GM12878 (cell line): ENCODE measurements around the gene ARRB2. TPM values are rescaled to one million over a fixed set of nuclear protein-coding genes. Genes with fewer than 3 reads are reported as not detected.

Source experiments
- ATAC-seq: fragments of 200-7000 bp; cut with Tn5 transposase; 3 replicates; pipeline ENCODE4 v1.9.1; 2020; ENCODE audit warnings: mild to moderate bottlenecking, moderate library complexity
- BruUV-seq: library from RNA; stranded (reverse); fragments of 400-500 nt; replicated peaks from 2 replicates; lab custom pipeline; 2021; lab: Mats Ljungman, UMichigan
- CTCF ChIA-PET: fragments of 300-600 bp; sonication (Branson Sonifier 250); formaldehyde crosslinking; extraction: SDS; loops from one replicate; lab custom pipeline; 2021; ENCODE audit warnings: inconsistent platforms; lab: Yijun Ruan, JAX
- POLR2A ChIA-PET: fragments of 350-600 bp; formaldehyde crosslinking; extraction: SDS; loops from one replicate; lab custom pipeline; 2021; ENCODE audit warnings: inconsistent platforms; lab: Charles Lee
- RAD21 ChIA-PET: fragments of 300-600 bp; sonication (Branson Sonifier 250); formaldehyde crosslinking; loops from one replicate; lab custom pipeline; 2023; ENCODE audit warnings: antibody characterized with exemption; ENCODE audit not compliant: unreplicated experiment; lab: Charles Lee
- SMC1A ChIA-PET: fragments of 300-600 bp; sonication (Branson Sonifier 250); formaldehyde crosslinking; loops from one replicate; lab custom pipeline; 2023; ENCODE audit not compliant: unreplicated experiment, uncharacterized antibody; lab: Charles Lee
- DNase-seq: peaks from one replicate; pipeline ENCODE4 v3.0.0-alpha.2; 2011; ENCODE audit warnings: low read depth, low spot score
- FAIRE-seq: peaks from 3 replicates; lab custom pipeline; 2011; peaks lifted over from hg19 to GRCh38; lab: Jason Lieb, UNC
- H2AFZ ChIP-seq: 2 replicates; pipeline ENCODE4 v1.6.0; 2011; ENCODE audit warnings: low read depth, low read length, control low read depth; ENCODE audit not compliant: control insufficient read depth
- H3K27ac ChIP-seq: 2 replicates; pipeline ENCODE4 v1.5.1; 2011; ENCODE audit warnings: control low read depth; ENCODE audit not compliant: control insufficient read depth, insufficient read depth
- H3K27me3 ChIP-seq, 2 experiments: replicated peaks in 1 of 2; 2 replicates each; pipeline versions ENCODE4 v1.6.0 to v1.6.1; 2011; ENCODE audit warnings: low read length in 1 of 2; ENCODE audit not compliant: control insufficient read depth in 2 of 2, insufficient read depth in 2 of 2
- H3K36me3 ChIP-seq, 2 experiments: 2 replicates each; pipeline ENCODE4 v1.5.1; 2011; ENCODE audit warnings: low read length in 1 of 2; ENCODE audit not compliant: control insufficient read depth in 2 of 2, insufficient read depth in 2 of 2
- H3K4me1 ChIP-seq: 2 replicates; pipeline ENCODE4 v1.6.1; 2011; ENCODE audit warnings: mild to moderate bottlenecking, low read length, moderate library complexity, mixed read lengths; ENCODE audit not compliant: control insufficient read depth, insufficient read depth
- H3K4me2 ChIP-seq: 2 replicates; pipeline ENCODE4 v1.6.0; 2011; ENCODE audit warnings: control low read depth; ENCODE audit not compliant: control insufficient read depth, insufficient read depth
- H3K4me3 ChIP-seq: fragments of 200-600 bp; sonication (generic); 2 replicates; pipeline ENCODE4 v1.5.1; 2016
- H3K79me2 ChIP-seq: 2 replicates; pipeline ENCODE4 v1.6.0; 2011; ENCODE audit warnings: low read length; ENCODE audit not compliant: control insufficient read depth, insufficient read depth
- H3K9ac ChIP-seq: 2 replicates; pipeline ENCODE4 v1.8.0; 2011; ENCODE audit warnings: low read length, control low read depth, mixed read lengths; ENCODE audit not compliant: control insufficient read depth, insufficient read depth
- H3K9me3 ChIP-seq: replicated peaks from 3 replicates; pipeline ENCODE4 v1.5.1; 2011; ENCODE audit warnings: mild to moderate bottlenecking, low read length; ENCODE audit not compliant: control insufficient read depth, insufficient read depth
- H4K20me1 ChIP-seq: 2 replicates; pipeline ENCODE4 v1.6.0; 2011; ENCODE audit not compliant: control insufficient read depth, insufficient read depth
- BHLHE40 ChIP-seq, 2 experiments: fragments of 450-650 bp in 1 of 2; IDR thresholded peaks; 2 replicates each; pipeline ENCODE4 v1.6.1; 2011 to 2017; ENCODE audit warnings: low read depth in 2 of 2, borderline replicate concordance in 1 of 2, improper control_type of control experiment in 1 of 2, low read length in 1 of 2, mild to moderate bottlenecking in 1 of 2
- CHD1 ChIP-seq: IDR thresholded peaks from 2 replicates; pipeline ENCODE4 v1.6.1; 2012; ENCODE audit warnings: low read depth, low read length, improper control_type of control experiment
- PAX8 ChIP-seq: fragments of 450-650 bp; IDR thresholded peaks from 2 replicates; pipeline ENCODE4 v1.6.1; 2017; ENCODE audit warnings: mild to moderate bottlenecking, moderate library complexity
- SIN3A ChIP-seq: IDR thresholded peaks from 2 replicates; pipeline ENCODE4 v1.6.1; 2012; ENCODE audit warnings: low read depth, low read length, improper control_type of control experiment
- SUPT20H ChIP-seq: IDR thresholded peaks from 2 replicates; pipeline ENCODE4 v1.6.1; 2011; ENCODE audit warnings: low read depth, mild to moderate bottlenecking, low read length, moderate library complexity, borderline replicate concordance; ENCODE audit not compliant: control insufficient read depth
- TCF7 ChIP-seq: IDR thresholded peaks from 2 replicates; pipeline ENCODE4 v1.6.1; 2014; ENCODE audit warnings: antibody characterized with exemption, borderline replicate concordance
- ZNF217 ChIP-seq: fragments of 450-650 bp; IDR thresholded peaks from 2 replicates; pipeline ENCODE4 v1.6.1; 2017; ENCODE audit warnings: antibody characterized with exemption, mild to moderate bottlenecking
- WGBS: methylation state at CpG from one replicate; pipeline ENCODE4 v1.1.6; 2016; ENCODE audit warnings: low lambda C conversion rate; ENCODE audit not compliant: insufficient replicate concordance, insufficient coverage; ENCODE audit errors: missing lambda C conversion rate; 5-methylcytosine and 5-hydroxymethylcytosine counted together
- in situ Hi-C: fragments of 300-500 bp; cut with MboI; formaldehyde crosslinking; loops from 9 replicates; pipeline ENCODE4 v1.14.3; 2018; ENCODE audit warnings: mixed read lengths
- intact Hi-C: fragments of 100-400 bp; cut with micrococcal nuclease; formaldehyde crosslinking; loops from one replicate; pipeline ENCODE4 v1.14.2; 2022; ENCODE audit not compliant: unreplicated experiment
- polyA plus RNA-seq, 11 experiments: library from polyadenylated mRNA; depleted of rRNA in 4 of 11; unstranded in 6 of 11; stranded (reverse) in 5 of 11; fragments of >200 nt; fragmentation: Nextera tagmentation in 4 of 11; fragmentation: Illumina TruSeq in 1 of 11; extraction: Ambion mirVana in 4 of 11; extraction: Trizol in 1 of 11; gene quantifications; 1 replicate in 1 of 11; 2 replicates in 10 of 11; pipeline versions ENCODE4 v1.2.1 to v1.2.3, GENCODE V29; 2011 to 2016; ENCODE audit warnings: inconsistent platforms in 2 of 11, missing spikeins in 2 of 11, low read depth in 1 of 11
- total RNA-seq, 4 experiments: library from RNA; depleted of rRNA in 3 of 4; stranded (reverse); fragments of >200 nt in 3 of 4; fragmentation: Illumina TruSeq in 1 of 4; extraction: Trizol in 1 of 4; gene quantifications; 2 replicates each; pipeline versions ENCODE4 v1.2.1 to v1.2.3, GENCODE V29; 2013 to 2021

ARRB2 gene
- total and polyA plus RNA-seq, 10 of the 15 experiments (the other 5 are each of a cell fraction or from before 2014, with no cell fraction given) = 6.5 to 75.2 (median 43.1) TPM

DNA sequence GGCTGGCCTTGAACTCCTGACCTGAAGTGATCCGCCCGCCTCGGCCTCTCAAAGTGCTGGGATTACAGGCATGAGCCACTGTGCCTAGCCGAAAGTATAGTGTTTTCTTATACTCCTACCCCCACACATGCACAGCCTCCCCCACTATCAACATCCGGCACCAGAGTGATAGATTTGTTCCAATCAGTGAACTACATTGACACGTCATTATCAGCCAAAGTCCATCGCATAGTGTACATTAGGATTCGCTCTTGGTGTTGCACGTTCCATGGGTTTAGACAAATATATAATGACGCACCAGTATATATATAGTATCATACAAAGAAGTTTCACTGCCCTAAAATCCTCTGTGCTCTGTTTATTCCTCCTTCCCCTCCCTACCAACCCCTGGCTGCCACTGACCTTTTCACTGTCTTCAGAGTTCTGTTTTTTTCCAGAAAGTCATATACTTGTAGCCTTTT is 49.4 kb downstream of the ARRB2 start:
- BruUV-seq = no TSS peak
- Histone ChIP-seq H3K4me3 (no peak overlapping the region), H4K20me1 (no peaks in the 10 kb centered on the region), H2AFZ (no peak overlapping the region), H3K9me3 (no peaks in the 10 kb centered on the region), H3K27ac (no peak overlapping the region)
- SMC1A ChIA-PET = no interaction called here
- POLR2A ChIA-PET = no interaction called here
- intact Hi-C loops (no loop called here), in situ Hi-C loops (no loop called here)
- FAIRE-seq = no peak
- no peak for ATAC-seq
- RAD21 ChIA-PET = no interaction called here
- WGBS = 55% methylated on average over 10 of the region's 10 CpGs
- peak in 1 of 2 experiments; percentile 26; a peak in 1 of 4 replicates for TF ChIP-seq BHLHE40 (IDR thresholded peaks at IDR 0.05; ENCODE audit: borderline replicate concordance in 1 of 2, low read depth in 2 of 2, low read length in 1 of 2)
- TF ChIP-seq TCF7 = no peak
- TF ChIP-seq SIN3A = no peak
- TF ChIP-seq, all 136 proteins: peak for 1
- Histone ChIP-seq H3K9ac (no peak overlapping the region), H3K4me1 (no peaks in the 10 kb centered on the region), H3K79me2 (no peaks in the 10 kb centered on the region), H3K36me3 (no peaks in the 10 kb centered on the region), H3K4me2 (no peak overlapping the region), H3K27me3 (peaks cover 0 to 2% of the 10 kb centered on the region in 2 experiments; a peak in 1 of 4 replicates)
- CTCF ChIA-PET = no interaction called here
- DNase-seq = no peak

GRCh38 chr17:4764595-4764994 is 54.2 kb downstream of the ARRB2 start:
- WGBS = 65% methylated on average over 3 of the region's 3 CpGs
- ChIA-PET POLR2A (no interaction called here), SMC1A (interaction anchor here (0.8 kb wide), 1 partner anchor 94 kb away, joined by 3 read pairs; no protein-coding TSS in a partner anchor), RAD21 (no interaction called here), CTCF (interaction anchor here (1.9 kb wide), 1 partner anchor 138 kb away, joined by 4 read pairs; the partner anchor contains the start of gene CHRNE)
- Histone ChIP-seq H3K4me2 (no peak overlapping the region), H2AFZ (no peak overlapping the region), H3K4me1 (no peaks in the 10 kb centered on the region), H3K9ac (no peak overlapping the region), H3K9me3 (no peaks in the 10 kb centered on the region), H3K36me3 (no peaks in the 10 kb centered on the region), H3K27me3 (no peaks in the 10 kb centered on the region), H3K4me3 (no peak overlapping the region), H3K79me2 (no peaks in the 10 kb centered on the region), H4K20me1 (no peaks in the 10 kb centered on the region), H3K27ac (no peak overlapping the region)
- no peak for ATAC-seq
- no peak for DNase-seq
- in situ Hi-C loops = no loop called here
- intact Hi-C loops = no loop called here
- FAIRE-seq = no peak
- BruUV-seq = no TSS peak
- TF ChIP-seq CHD1 (no peak), SUPT20H (no peak), PAX8 (no peak), ZNF217 (no peak)
